Activated T-cell treated with anti-CD3 and anti-CD28 coated beads, Interleukin-2, amount 50 U/mL, for 4 hours (primary cell): ENCODE results near the gene FKBP5. TPM values are rescaled to one million over a fixed set of nuclear protein-coding genes. Genes with fewer than 3 reads are reported as not detected.
A peak's percentile ranks its signal among the peaks of the same experiment; 100 is the strongest.

Source experiments
- ATAC-seq, 2 donors: fragments of 200-7000 bp; cut with Tn5 transposase; one replicate each; pipeline ENCODE4 v1.10.0; 2021
- DNase-seq: peaks from one replicate; pipeline ENCODE4 v3.0.0-alpha.2; 2020
- H3K27me3 Mint-ChIP-seq: one replicate; pipeline ENCODE4 v1.8.0; 2021; ENCODE audit warnings: low read depth, mixed read lengths
- H3K36me3 Mint-ChIP-seq: one replicate; pipeline ENCODE4 v1.8.0; 2022; ENCODE audit warnings: mixed read lengths; ENCODE audit not compliant: insufficient read depth
- H3K4me1 Mint-ChIP-seq: one replicate; pipeline ENCODE4 v1.8.0; 2021; ENCODE audit warnings: low read depth, mixed read lengths
- H3K4me3 Mint-ChIP-seq: one replicate; pipeline ENCODE4 v1.8.0; 2021; ENCODE audit warnings: mild to moderate bottlenecking, moderate library complexity, mixed read lengths
- H3K9me3 Mint-ChIP-seq: one replicate; pipeline ENCODE4 v1.8.0; 2021; ENCODE audit warnings: mixed read lengths
- total RNA-seq, 3 donors: library from RNA; stranded (reverse); gene quantifications; one replicate each; pipeline ENCODE4 v1.2.1, GENCODE V29; 2021

Gene FKBP5
- total RNA-seq, 3 donors from 2014 or later: 46.5 to 62.3 (median 59.9) TPM

DNA sequence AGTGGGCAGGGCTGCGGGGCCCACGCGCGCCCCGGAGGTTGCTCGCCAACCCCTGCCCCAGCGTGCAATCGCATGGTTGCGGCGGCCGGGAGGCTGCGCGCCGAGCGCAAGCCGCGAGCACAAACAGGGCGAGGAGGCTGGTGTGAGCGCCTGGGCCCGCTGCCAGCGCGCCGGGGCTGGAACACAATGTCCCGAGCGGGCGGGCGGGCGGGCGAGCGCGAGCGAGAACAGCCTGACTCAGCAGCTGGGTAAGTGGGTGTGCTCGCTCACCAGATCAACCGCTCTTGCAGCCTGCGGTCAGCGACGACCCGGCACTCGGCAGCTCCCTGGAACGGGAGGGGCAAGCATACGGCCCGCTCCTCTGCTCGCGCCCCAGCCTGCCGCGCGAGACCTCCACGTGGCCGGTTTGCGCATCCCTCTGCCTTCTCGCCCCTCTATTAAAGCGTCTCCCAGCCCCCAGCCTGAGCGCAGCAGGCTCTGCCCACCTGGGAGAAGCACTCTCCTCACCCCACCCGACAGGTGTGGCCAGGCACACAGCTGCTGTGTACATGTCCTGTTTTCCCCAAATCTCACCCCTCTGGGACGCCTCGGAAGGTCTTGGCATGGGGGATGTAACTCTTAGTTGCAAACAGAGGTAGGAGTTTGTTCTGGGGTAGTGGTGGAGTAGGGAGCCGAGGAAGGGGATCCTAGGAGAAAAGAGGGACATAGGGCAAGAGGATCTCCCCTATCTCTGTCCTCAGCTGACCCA lies 39.4 kb upstream of the FKBP5 start:
- no peaks in the 10 kb centered on the region for H3K27me3 Mint-ChIP-seq
- DNase-seq: peak; percentile 81
- H3K36me3 Mint-ChIP-seq: no peaks in the 10 kb centered on the region
- peak overlapping the region; percentile 75 for H3K4me3 Mint-ChIP-seq
- ATAC-seq: peak; percentile 55 to 57
- H3K4me1 Mint-ChIP-seq: peaks cover 87% of the 10 kb centered on the region
- H3K9me3 Mint-ChIP-seq: no peaks in the 10 kb centered on the region

DNA sequence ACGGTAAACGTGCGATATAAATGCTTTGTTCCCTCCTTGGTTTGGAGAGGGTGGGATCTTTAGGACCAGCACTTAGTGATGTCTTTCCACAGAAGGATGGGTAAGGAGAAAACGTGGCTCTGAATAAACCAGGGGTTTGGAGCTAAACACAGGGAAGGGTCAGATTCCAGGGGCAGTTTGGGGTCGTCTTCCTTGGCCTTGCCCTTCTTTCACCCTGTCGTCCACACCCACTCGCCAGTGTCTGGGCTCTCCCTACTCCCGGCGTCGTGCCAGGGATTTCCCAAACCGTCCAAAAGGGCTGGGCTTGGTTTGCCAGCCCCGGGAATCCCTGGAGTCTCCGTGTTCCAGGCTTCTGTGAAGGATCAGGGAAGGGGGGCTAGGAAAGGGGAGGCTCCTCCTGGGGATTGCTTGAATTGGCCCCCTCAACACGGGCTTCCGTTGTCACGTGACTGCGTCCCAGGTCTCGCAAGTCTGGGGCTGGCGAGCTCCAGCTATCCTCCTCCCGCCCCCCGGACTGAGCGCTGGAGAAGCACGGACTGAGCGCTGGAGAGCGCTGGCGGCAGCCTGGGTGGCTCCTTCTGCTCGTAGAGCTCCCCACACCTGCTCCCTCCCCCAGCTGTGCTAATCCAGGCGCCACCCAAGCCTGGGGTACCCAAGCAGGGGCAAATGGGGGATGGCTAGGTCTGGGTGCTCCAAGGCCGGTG lies 38.7 kb upstream of the FKBP5 start:
- DNase-seq (no peak), ATAC-seq (peak; percentile 5 to 8)
- H3K27me3 Mint-ChIP-seq: no peaks in the 10 kb centered on the region
- H3K9me3 Mint-ChIP-seq: no peaks in the 10 kb centered on the region
- peak overlapping the region; percentile 58 for H3K4me3 Mint-ChIP-seq
- no peaks in the 10 kb centered on the region for H3K36me3 Mint-ChIP-seq
- H3K4me1 Mint-ChIP-seq: peaks cover 83% of the 10 kb centered on the region

DNA sequence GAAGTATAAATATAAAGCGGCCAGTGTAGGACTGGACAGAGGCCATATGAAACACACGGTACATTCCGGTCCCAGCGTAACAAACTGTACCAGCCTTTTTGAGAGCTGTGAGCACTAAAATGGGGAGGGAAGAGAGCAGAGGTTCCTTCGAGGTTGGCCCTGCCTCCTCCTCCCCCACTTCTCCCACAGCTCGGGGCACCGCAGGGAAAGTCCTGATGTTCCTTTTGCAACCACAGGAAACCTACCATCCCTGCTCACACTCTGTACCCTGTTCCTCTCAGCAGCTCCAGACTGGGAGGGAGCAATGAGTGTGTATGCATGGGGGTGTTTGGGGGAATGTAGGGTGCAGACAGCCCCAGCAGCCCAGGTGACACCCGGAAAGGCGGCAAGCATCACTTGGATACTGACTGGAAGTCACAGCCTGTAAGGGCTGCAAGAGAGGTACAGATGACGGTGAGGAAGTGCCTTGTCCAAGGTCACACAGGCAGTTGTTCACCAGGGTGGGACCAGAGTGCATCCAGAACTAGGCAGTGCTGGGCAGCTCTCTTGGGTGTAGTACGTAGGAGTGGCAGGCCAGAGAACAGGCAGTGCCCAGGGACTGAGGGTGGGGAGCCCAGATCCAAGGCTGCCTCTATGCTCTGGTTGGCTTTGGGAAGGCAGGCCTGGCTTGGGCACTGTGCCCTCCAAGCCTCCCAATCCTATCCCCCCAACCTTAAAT lies 37.2 kb upstream of the FKBP5 start:
- H3K27me3 Mint-ChIP-seq: no peaks in the 10 kb centered on the region
- ATAC-seq (peak in 1 of 2 donors; percentile 6), DNase-seq (no peak)
- H3K4me1 Mint-ChIP-seq: peaks cover 82% of the 10 kb centered on the region
- no peaks in the 10 kb centered on the region for H3K36me3 Mint-ChIP-seq
- H3K9me3 Mint-ChIP-seq: no peaks in the 10 kb centered on the region
- peak overlapping the region; percentile 8 for H3K4me3 Mint-ChIP-seq

DNA sequence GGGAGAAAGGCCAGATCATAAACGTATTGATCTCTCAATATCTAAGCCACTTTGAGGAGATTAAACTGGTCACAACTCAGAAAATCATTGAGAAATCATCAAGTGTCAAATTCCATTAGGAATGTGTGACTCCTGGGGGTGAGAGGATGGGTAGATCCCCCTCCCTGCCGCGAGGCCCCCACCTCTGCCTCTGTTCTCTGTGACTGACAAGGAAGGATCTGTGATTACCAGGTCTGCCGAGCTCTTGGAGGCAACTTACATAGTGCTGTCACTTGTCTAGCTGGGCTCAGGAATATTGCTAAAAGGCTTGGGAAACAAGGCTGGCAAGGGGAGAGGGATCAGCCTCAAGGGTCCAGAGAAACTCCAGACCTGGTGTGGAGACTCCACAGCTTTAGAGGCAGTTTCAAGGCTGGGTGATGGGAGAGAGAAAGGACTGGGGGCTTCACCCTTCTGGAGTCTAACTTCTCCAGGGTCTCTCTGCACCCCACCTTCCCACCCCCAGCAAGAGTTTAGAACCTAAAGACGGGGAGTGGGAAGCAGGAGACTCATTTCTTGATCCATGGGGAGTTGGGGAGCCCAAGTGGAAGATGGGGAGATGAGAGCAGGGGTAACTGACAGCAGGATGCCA lies 36.5 kb upstream of the FKBP5 start:
- Mint-ChIP-seq H3K4me1 (peaks cover 82% of the 10 kb centered on the region), H3K9me3 (no peaks in the 10 kb centered on the region), H3K27me3 (no peaks in the 10 kb centered on the region), H3K36me3 (no peaks in the 10 kb centered on the region), H3K4me3 (no peak overlapping the region)
- ATAC-seq: no peak
- no peak for DNase-seq

DNA sequence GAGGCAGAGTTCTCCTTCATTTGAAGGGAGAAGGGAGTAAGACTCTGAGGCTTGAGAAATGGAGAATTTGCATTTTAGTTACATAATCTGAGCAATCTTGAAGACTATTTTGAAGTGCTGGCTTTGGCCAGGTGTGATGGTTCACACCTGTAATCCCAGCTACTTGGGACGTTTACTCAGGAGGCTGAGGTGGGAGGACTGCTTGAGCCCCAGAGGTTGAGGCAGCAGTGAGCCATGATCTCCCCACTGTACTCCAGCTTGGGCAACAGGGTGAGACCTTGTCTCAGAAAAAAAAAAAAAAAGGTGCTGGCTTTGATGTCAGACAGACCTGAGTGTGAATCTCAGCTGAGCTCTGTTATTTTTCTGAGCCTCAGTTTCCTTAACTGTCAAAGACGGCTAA lies 35.8 kb upstream of the FKBP5 start:
- no peak for DNase-seq
- Mint-ChIP-seq H3K9me3 (no peaks in the 10 kb centered on the region), H3K4me3 (no peak overlapping the region), H3K36me3 (no peaks in the 10 kb centered on the region), H3K4me1 (peaks cover 82% of the 10 kb centered on the region), H3K27me3 (no peaks in the 10 kb centered on the region)
- no peak for ATAC-seq

DNA sequence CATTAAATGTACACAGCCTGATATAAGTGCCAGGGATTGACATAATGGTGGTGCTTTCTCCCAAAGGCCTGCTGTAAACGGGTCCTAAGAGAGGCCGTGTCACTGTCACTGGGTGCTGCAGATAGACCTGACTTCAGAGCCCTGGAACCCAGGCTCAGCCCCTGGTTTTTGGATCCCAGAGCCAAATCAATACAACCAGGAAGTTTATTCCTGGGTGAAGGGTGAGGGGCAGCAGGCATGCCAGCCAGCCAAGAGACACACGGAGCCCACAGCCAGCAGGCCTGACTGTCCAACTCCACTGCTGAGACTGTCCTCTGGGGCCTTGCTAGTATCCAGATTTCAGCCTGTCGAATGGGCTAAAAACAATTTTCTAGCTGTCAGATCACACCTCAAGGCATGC lies 35.3 kb upstream of the FKBP5 start:
- ATAC-seq (no peak), DNase-seq (no peak)
- Mint-ChIP-seq H3K4me1 (peaks cover 82% of the 10 kb centered on the region), H3K27me3 (no peaks in the 10 kb centered on the region), H3K4me3 (no peak overlapping the region), H3K9me3 (no peaks in the 10 kb centered on the region), H3K36me3 (no peaks in the 10 kb centered on the region)

DNA sequence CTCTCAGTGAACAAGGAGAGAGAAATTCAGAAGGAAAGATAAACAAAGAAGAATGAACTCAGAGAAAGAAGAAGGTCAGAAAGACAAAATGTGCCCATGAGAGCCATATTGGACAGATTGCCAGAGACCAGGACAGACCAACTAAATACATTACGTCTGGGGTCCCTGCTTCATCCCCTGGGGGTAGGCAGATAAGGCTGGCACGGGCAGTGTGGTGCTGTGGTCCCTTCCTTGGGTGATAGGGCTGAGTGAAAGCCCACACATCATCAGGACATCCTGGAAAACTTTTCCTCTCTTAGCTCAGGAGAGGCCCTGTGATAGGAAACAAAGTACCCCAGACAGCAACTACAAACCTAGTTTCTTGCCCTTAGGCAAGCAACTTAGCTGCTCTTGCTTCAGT lies 34.9 kb upstream of the FKBP5 start:
- no peak for ATAC-seq
- DNase-seq: no peak
- H3K4me3 Mint-ChIP-seq: no peak overlapping the region
- no peaks in the 10 kb centered on the region for H3K9me3 Mint-ChIP-seq
- no peaks in the 10 kb centered on the region for H3K27me3 Mint-ChIP-seq
- H3K36me3 Mint-ChIP-seq: no peaks in the 10 kb centered on the region
- peaks cover 82% of the 10 kb centered on the region for H3K4me1 Mint-ChIP-seq

DNA sequence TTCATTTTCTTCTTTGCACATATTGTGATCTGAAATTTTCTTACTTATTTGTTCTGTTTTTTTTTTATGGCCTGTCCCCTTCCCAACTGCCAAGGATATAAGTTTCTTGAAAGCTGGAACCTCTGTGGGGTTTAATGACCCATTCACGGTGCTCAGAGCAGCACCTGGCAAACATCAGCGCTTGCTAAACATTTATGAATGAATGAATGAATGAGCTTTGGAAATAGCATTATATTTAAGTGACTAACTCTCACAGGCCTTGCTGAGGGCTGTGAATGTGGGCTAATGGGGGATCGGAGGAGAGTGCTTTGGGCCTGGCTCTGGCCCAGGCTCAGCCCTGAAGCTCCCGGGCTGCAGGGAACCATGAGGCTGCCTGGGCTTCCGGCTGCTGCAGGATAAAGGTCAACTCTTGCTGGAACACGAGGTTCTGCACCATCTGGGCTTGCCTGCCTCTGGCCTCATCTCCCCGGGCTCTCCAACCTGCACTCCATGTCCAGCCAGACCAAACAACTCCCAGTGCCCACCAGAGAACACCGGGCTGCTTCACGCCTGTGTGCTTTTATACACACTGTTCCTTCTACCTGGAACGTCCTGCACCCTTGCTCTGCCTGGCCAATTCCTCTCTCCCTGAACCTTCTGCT lies 33.5 kb upstream of the FKBP5 start:
- Mint-ChIP-seq H3K9me3 (no peaks in the 10 kb centered on the region), H3K4me1 (peaks cover 85% of the 10 kb centered on the region), H3K27me3 (no peaks in the 10 kb centered on the region), H3K4me3 (no peak overlapping the region), H3K36me3 (no peaks in the 10 kb centered on the region)
- no peak for DNase-seq
- no peak for ATAC-seq

DNA sequence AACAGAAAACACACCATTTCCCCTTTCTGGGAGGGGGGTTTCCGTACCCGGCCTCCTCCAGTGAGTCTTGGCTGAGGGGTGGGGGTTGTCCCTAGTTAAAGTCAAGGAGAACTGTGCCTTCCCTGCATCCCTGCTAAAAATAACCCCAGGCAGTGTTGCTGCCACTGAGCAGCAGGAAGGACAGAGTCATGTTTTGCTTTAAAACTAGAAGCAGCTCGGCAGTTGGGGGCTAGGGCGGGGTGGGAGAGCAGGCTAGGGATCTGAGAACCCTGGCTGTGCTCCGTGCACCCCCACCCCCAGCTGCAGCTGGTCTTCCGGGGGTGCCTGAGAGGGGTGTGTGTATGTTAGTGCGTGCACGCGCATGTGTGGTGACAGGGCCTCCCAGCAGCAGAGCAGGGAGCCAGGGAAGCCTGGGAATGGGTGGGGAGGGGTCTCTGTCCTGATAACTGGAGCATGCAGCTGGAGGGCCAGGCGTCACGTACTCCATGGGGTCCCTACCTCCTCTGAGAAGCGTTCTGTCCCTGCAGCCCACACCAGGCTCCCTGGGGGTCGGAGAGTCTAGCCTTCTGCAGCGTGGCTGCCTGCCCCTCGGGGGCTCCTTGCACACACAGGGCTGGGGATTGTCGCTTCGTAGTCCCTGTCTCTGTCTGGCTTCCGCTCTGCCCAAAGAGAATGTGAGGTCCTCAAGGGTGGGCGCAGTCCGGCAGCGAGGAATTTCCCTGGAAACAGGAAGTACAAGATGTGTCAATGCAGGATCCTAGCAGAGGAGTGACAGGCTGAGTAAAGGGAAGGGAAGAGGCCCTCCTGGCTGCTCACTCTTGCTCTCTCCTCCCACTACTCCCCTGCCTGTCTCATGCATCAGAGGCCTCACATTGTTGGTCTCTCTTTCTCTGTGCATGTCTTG lies 31.4 kb upstream of the FKBP5 start:
- Mint-ChIP-seq H3K9me3 (no peaks in the 10 kb centered on the region), H3K27me3 (no peaks in the 10 kb centered on the region), H3K4me1 (peaks cover 78% of the 10 kb centered on the region), H3K4me3 (peak overlapping the region; percentile 31), H3K36me3 (no peaks in the 10 kb centered on the region)
- ATAC-seq (peak; percentile 42 to 44), DNase-seq (no peak)

DNA sequence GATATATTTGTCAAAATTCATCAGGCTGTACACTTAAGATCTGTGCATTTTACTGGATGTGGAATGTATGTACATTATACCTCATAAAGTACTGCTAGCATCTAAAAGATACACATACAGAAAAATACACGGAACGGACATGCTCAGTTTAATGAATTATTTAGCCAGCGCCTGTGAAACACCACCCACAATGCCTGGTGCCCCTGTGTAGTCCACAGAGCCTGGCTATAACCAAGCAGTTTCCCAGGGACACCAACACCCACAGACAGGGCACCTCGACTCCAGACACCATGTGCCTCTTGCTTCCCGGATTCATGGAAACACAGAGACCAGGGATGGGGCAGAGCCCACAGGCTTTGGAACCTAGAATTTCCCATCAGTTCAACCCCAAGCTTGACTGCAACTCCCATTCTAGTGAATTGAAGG lies 30.7 kb upstream of the FKBP5 start:
- Mint-ChIP-seq H3K4me1 (peaks cover 72% of the 10 kb centered on the region), H3K36me3 (no peaks in the 10 kb centered on the region), H3K9me3 (no peaks in the 10 kb centered on the region), H3K27me3 (no peaks in the 10 kb centered on the region), H3K4me3 (peak overlapping the region; percentile 31)
- DNase-seq: no peak
- ATAC-seq: peak; percentile 4 to 12

DNA sequence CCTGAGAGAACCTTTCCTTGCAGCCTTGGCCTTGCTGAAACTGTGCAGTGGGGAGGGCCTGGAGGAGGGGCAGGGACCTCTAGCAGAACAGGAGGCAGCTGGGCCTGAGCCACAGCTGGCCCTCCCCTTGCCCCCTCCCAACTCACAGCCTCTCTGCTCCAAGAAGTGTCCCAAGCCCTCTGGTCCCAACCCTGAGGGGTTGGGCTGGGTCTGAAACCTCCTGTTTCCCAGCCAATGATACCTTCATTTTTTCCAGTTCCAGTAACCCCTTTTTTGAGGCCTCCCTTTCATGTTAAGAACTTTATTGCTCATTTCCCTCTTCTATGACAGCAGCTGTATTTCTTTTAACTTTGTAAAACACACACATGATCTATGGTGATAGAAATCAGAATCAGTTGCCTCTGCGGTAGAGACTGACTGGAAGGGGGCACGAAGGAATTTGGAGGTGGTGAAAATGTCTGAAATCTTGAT lies 30.2 kb upstream of the FKBP5 start:
- ATAC-seq (peak; percentile 77 to 81), DNase-seq (no peak)
- Mint-ChIP-seq H3K4me3 (peak overlapping the region; percentile 31), H3K36me3 (no peaks in the 10 kb centered on the region), H3K9me3 (no peaks in the 10 kb centered on the region), H3K27me3 (no peaks in the 10 kb centered on the region), H3K4me1 (peaks cover 67% of the 10 kb centered on the region)

DNA sequence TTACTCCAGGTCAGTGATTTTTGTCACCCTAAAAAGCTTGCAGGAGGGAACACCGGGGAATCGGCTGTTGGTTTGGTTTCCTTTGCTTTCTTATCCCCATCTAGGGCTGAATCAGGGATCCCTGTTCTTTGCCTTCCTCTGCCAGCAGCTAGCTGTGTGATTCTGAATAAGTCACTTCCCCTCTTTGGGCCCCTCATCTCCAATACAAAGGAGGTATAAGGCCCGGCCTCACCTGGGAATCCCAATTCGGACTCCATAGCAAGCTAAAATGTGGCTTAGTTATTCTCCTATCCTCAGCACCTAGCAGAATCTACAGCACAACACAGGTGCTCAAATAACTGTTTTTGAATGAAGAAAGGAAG lies 29.6 kb upstream of the FKBP5 start:
- Mint-ChIP-seq H3K4me1 (peaks cover 67% of the 10 kb centered on the region), H3K4me3 (peak overlapping the region; percentile 31), H3K36me3 (no peaks in the 10 kb centered on the region), H3K9me3 (no peaks in the 10 kb centered on the region), H3K27me3 (no peaks in the 10 kb centered on the region)
- ATAC-seq: peak in 1 of 2 donors; percentile 1
- DNase-seq: no peak
